CD14-positive monocyte (primary cell): ENCODE data around the gene LIPG. TPM values are rescaled to one million over a fixed set of nuclear protein-coding genes. Genes with fewer than 3 reads are reported as not detected.
A peak's percentile ranks its signal among the peaks of the same experiment; 100 is the strongest.

Experiments used
- DNase-seq, 3 donors: peaks; one replicate each; pipeline ENCODE4 v3.0.0-alpha.2; 2011 to 2022
- H2AFZ ChIP-seq: 2 replicates; pipeline ENCODE4 v1.6.0; 2012; ENCODE audit warnings: mild to moderate bottlenecking, low read depth, low read length, inconsistent platforms; ENCODE audit not compliant: insufficient read depth, poor library complexity, severe bottlenecking
- H3K27ac ChIP-seq, 2 donors: 1 replicate in 1 of 2; 2 replicates in 1 of 2; pipeline ENCODE4 v1.5.1; 2012 to 2013; ENCODE audit warnings: low read length in 2 of 2, control low read depth in 1 of 2, inconsistent platforms in 1 of 2, low read depth in 1 of 2, mild to moderate bottlenecking in 1 of 2
- H3K27me3 ChIP-seq, 2 donors: one replicate each; pipeline versions ENCODE4 v1.6.0 to v1.6.1; 2011 to 2013; ENCODE audit warnings: low read length in 2 of 2; ENCODE audit not compliant: control insufficient read depth in 2 of 2, insufficient read depth in 2 of 2
- H3K36me3 ChIP-seq, 2 donors: replicated peaks in 1 of 2; 1 replicate in 1 of 2; 2 replicates in 1 of 2; pipeline versions ENCODE4 v1.5.1 to v1.6.1; 2012 to 2013; ENCODE audit warnings: low read length in 2 of 2, control low read depth in 1 of 2, inconsistent platforms in 1 of 2, mild to moderate bottlenecking in 1 of 2; ENCODE audit not compliant: insufficient read depth in 2 of 2, control insufficient read depth in 1 of 2
- H3K4me1 ChIP-seq, 2 donors: 1 replicate in 1 of 2; 2 replicates in 1 of 2; pipeline versions ENCODE4 v1.5.1 to v1.6.1; 2012 to 2013; ENCODE audit warnings: low read length in 2 of 2, control low read depth in 1 of 2, inconsistent platforms in 1 of 2, mild to moderate bottlenecking in 1 of 2, moderate library complexity in 1 of 2; ENCODE audit not compliant: insufficient read depth in 2 of 2, control insufficient read depth in 1 of 2
- H3K4me2 ChIP-seq: replicated peaks from 2 replicates; pipeline ENCODE3; 2012; ENCODE audit warnings: low read length, moderate library complexity, mild to moderate bottlenecking; ENCODE audit not compliant: poor library complexity, severe bottlenecking; ENCODE audit errors: extremely low read depth
- H3K4me3 ChIP-seq, 3 experiments: fragments of 200-600 bp in 1 of 3; sonication (generic) in 1 of 3; replicated peaks in 1 of 3; 1 replicate in 2 of 3; 2 replicates in 1 of 3; pipeline ENCODE4 v1.5.1; 2011 to 2013; ENCODE audit warnings: low read length in 3 of 3, mild to moderate bottlenecking in 3 of 3, control low read depth in 2 of 3, low read depth in 2 of 3, inconsistent platforms in 1 of 3, moderate library complexity in 1 of 3
- H3K79me2 ChIP-seq: 2 replicates; pipeline ENCODE4 v1.6.0; 2012; ENCODE audit warnings: mild to moderate bottlenecking, control low read depth, inconsistent platforms, low read length, moderate library complexity; ENCODE audit not compliant: insufficient read depth
- H3K9ac ChIP-seq: 2 replicates; pipeline ENCODE4 v1.6.0; 2017; ENCODE audit warnings: low read length, mild to moderate bottlenecking; ENCODE audit not compliant: insufficient read depth, poor library complexity, severe bottlenecking
- H3K9me3 ChIP-seq, 2 donors: replicated peaks in 1 of 2; 1 replicate in 1 of 2; 2 replicates in 1 of 2; pipeline versions ENCODE4 v1.5.1 to v1.6.1; 2012 to 2013; ENCODE audit warnings: low read length in 2 of 2, control low read depth in 1 of 2; ENCODE audit not compliant: control insufficient read depth in 1 of 2, insufficient read depth in 1 of 2
- H4K20me1 ChIP-seq: 2 replicates; pipeline ENCODE4 v1.6.0; 2012; ENCODE audit warnings: mild to moderate bottlenecking, low read length, control low read depth, moderate library complexity; ENCODE audit not compliant: insufficient read depth
- H3K27ac Mint-ChIP-seq, 7 donors: one replicate each; pipeline ENCODE4 v1.8.0; 2020; ENCODE audit warnings: mild to moderate bottlenecking in 7 of 7, mixed read lengths in 7 of 7, moderate library complexity in 6 of 7, inconsistent platforms in 2 of 7
- H3K27me3 Mint-ChIP-seq, 3 donors: one replicate each; pipeline ENCODE4 v1.8.0; 2021 to 2022; ENCODE audit warnings: low read depth in 3 of 3, mild to moderate bottlenecking in 3 of 3, mixed read lengths in 3 of 3, moderate library complexity in 3 of 3, inconsistent platforms in 1 of 3
- H3K36me3 Mint-ChIP-seq, 2 donors: one replicate each; pipeline ENCODE4 v1.8.0; 2020; ENCODE audit warnings: mixed read lengths in 2 of 2, inconsistent platforms in 1 of 2, mild to moderate bottlenecking in 1 of 2
- H3K4me1 Mint-ChIP-seq: one replicate; pipeline ENCODE4 v1.8.0; 2020; ENCODE audit warnings: mild to moderate bottlenecking, mixed read lengths
- H3K4me3 Mint-ChIP-seq, 2 donors: one replicate each; pipeline ENCODE4 v1.8.0; 2020; ENCODE audit warnings: mild to moderate bottlenecking in 2 of 2, mixed read lengths in 2 of 2, moderate library complexity in 1 of 2
- H3K9me3 Mint-ChIP-seq, 7 donors: one replicate each; pipeline ENCODE4 v1.8.0; 2020 to 2022; ENCODE audit warnings: mixed read lengths in 7 of 7, mild to moderate bottlenecking in 6 of 7, moderate library complexity in 6 of 7, inconsistent platforms in 2 of 7
- WGBS: methylation state at CpG from one replicate; pipeline ENCODE4 v1.1.5; 2013; ENCODE audit warnings: missing lambda C conversion rate; ENCODE audit not compliant: insufficient coverage; 5-methylcytosine and 5-hydroxymethylcytosine counted together
- intact Hi-C, 2 donors: fragments of 100-400 bp; cut with micrococcal nuclease; formaldehyde crosslinking; loops; one replicate each; pipeline versions ENCODE4 v1.15.0 to v1.15.1; 2023
- polyA plus RNA-seq, 3 donors: library from polyadenylated mRNA; depleted of rRNA in 1 of 3; unstranded in 2 of 3; stranded (reverse) in 1 of 3; fragments of 300-500 nt in 2 of 3; fragments of >200 nt in 1 of 3; fragmentation: Illumina TruSeq in 2 of 3; gene quantifications; 1 replicate in 2 of 3; 2 replicates in 1 of 3; pipeline ENCODE4 v1.2.3, GENCODE V29; 2012 to 2021
- TF ChIP-seq, protein P1 (sequence below): fragments of 200-600 bp; IDR thresholded peaks from one replicate; pipeline ENCODE4 v1.8.0; 2022; ENCODE audit warnings: antibody characterized with exemption, mild to moderate bottlenecking

Gene LIPG
- polyA plus RNA-seq, 3 donors, result not detected

DNA sequence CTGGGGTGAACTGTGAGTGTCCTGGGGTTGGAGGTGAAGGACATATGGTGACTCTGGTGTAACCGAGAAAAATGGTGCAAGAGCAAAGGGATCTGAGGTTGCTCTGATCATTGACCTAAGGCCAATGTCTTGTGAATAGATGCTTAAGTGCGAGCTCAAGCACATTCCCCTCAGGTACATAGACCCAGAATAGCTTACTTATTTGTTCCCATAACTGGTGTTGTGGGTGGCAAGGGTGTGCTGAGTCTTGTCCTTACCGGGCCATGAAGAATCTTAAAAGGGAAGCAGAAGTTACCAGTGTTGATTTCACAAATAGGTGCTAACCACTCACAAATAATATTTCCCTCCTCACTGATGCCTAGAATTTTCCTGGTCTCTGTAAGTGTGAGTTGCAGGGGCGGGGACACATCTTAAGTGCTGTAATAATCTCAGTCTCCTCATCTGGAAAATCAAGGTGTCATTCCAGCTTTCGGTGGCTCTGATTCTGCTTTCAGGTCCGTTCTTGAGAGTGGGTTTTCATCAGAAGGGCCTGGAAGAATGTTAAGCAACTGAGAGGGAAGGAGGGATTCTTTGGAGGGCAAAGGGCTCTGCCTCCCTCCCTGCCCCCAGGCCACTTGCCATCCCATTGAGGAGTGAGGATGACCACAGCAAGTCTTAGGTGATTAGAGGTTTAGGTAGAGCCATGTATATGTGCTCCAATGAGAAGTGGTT lies 54.9 kb downstream of the LIPG start:
- no peaks in the 10 kb centered on the region for H3K9me3 ChIP-seq
- no CpG with 5 or more reads among the region's 6 CpGs for WGBS
- no peaks in the 10 kb centered on the region for H4K20me1 ChIP-seq
- H3K79me2 ChIP-seq, result no peaks in the 10 kb centered on the region
- H3K36me3 ChIP-seq, result no peaks in the 10 kb centered on the region
- H3K4me1 Mint-ChIP-seq, result no peaks in the 10 kb centered on the region
- no peak overlapping the region for H3K9ac ChIP-seq
- peaks cover 0 to 7% of the 10 kb centered on the region in 2 donors for H3K27me3 ChIP-seq
- no peak for DNase-seq
- H3K27ac Mint-ChIP-seq, result peak overlapping the region in 1 of 7 donors; percentile 66
- H3K27me3 Mint-ChIP-seq, result peaks cover 5 to 20% (median 17%) of the 10 kb centered on the region in 3 donors
- no peak overlapping the region for H3K27ac ChIP-seq
- TF ChIP-seq, protein P1, sequence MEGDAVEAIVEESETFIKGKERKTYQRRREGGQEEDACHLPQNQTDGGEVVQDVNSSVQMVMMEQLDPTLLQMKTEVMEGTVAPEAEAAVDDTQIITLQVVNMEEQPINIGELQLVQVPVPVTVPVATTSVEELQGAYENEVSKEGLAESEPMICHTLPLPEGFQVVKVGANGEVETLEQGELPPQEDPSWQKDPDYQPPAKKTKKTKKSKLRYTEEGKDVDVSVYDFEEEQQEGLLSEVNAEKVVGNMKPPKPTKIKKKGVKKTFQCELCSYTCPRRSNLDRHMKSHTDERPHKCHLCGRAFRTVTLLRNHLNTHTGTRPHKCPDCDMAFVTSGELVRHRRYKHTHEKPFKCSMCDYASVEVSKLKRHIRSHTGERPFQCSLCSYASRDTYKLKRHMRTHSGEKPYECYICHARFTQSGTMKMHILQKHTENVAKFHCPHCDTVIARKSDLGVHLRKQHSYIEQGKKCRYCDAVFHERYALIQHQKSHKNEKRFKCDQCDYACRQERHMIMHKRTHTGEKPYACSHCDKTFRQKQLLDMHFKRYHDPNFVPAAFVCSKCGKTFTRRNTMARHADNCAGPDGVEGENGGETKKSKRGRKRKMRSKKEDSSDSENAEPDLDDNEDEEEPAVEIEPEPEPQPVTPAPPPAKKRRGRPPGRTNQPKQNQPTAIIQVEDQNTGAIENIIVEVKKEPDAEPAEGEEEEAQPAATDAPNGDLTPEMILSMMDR, result no peak
- H3K4me2 ChIP-seq, result no peak overlapping the region
- no peaks in the 10 kb centered on the region for H3K36me3 Mint-ChIP-seq
- no peak overlapping the region for H3K4me3 Mint-ChIP-seq
- no peaks in the 10 kb centered on the region for H3K4me1 ChIP-seq
- H3K4me3 ChIP-seq, result no peak overlapping the region
- intact Hi-C loops, result no loop called here
- no peak overlapping the region for H2AFZ ChIP-seq
- peaks cover 0 to 2% (median 0%) of the 10 kb centered on the region in 7 donors for H3K9me3 Mint-ChIP-seq

DNA sequence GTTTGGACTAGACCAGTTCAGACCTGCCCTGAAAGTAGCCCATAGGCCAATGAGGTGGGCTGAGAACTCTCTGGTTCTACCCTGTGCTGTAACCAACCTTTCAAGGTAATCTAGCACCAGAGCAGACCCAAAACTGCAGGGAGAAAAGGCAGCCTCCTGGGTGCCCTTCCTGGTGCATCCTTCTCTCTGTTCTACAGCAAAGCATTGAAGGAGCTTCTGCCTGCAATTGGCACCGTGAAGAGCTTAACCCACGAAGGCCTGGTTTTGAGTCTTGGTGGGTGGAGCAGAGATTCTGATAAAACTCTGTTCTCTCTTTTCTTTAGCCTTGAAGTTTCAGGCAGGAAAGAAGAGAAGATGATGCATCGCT lies 55.5 kb downstream of the LIPG start:
- Histone ChIP-seq H3K4me2 (no peak overlapping the region), H2AFZ (no peak overlapping the region), H3K4me3 (no peak overlapping the region), H3K9ac (no peak overlapping the region), H3K9me3 (no peaks in the 10 kb centered on the region), H4K20me1 (no peaks in the 10 kb centered on the region), H3K27ac (no peak overlapping the region), H3K79me2 (no peaks in the 10 kb centered on the region), H3K36me3 (no peaks in the 10 kb centered on the region), H3K4me1 (no peaks in the 10 kb centered on the region), H3K27me3 (peaks cover 0 to 11% of the 10 kb centered on the region in 2 donors)
- TF ChIP-seq, protein P1, result no peak
- intact Hi-C loops, result no loop called here
- Mint-ChIP-seq H3K9me3 (peaks cover 0 to 2% (median 0%) of the 10 kb centered on the region in 7 donors), H3K4me3 (no peak overlapping the region), H3K4me1 (no peaks in the 10 kb centered on the region), H3K36me3 (no peaks in the 10 kb centered on the region), H3K27ac (no peak overlapping the region), H3K27me3 (peaks cover 6 to 19% (median 17%) of the 10 kb centered on the region in 3 donors)
- no peak for DNase-seq
- 100% methylated on average over 2 of the region's 3 CpGs for WGBS
